Measurements from ENCODE around the gene NAE1.

NAE1 gene

DNA sequence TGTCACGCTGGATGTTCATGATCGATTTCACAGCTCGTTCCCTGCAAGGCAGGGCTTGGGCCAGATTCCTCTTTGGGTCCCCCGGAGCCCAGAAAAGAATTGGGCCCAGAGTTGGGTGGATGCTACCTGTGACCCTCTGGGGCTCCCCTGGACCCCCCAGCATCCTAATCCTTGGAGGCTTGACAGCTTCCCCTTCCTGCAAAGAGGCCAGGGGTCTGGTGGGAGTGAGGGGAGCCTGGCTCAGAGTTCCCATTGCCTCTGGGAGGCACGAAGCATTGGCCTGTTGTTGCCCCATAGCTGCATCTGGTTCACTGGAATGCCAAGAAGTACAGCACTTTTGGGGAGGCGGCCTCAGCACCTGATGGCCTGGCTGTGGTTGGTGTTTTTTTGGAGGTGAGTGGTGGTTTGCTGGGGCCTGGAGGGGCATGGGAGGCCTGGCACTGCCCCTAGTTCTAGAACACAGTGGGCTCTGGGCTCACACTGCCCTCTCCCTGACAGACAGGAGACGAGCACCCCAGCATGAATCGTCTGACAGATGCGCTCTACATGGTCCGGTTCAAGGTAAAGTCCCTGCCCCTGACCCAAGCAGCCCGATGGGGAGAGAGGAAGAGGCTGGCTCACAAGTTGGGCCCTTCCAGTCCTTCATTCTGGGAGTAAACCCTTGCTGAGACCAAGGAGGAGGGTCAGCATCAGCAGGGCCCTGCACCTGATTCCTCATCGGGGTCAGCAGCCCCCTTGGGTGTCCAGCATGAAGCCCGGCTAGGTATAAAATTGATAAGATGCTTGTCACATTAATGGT, 20.6 kb upstream of the NAE1 start:
- in situ Hi-C loops (cut with HindIII; ENCODE audit: low pct_ligation_motif_present, low pct_unique_long_range_greater_than_20kb, low sequenced_read_pairs) = no loop called here
- DNase-seq = no peak

DNA sequence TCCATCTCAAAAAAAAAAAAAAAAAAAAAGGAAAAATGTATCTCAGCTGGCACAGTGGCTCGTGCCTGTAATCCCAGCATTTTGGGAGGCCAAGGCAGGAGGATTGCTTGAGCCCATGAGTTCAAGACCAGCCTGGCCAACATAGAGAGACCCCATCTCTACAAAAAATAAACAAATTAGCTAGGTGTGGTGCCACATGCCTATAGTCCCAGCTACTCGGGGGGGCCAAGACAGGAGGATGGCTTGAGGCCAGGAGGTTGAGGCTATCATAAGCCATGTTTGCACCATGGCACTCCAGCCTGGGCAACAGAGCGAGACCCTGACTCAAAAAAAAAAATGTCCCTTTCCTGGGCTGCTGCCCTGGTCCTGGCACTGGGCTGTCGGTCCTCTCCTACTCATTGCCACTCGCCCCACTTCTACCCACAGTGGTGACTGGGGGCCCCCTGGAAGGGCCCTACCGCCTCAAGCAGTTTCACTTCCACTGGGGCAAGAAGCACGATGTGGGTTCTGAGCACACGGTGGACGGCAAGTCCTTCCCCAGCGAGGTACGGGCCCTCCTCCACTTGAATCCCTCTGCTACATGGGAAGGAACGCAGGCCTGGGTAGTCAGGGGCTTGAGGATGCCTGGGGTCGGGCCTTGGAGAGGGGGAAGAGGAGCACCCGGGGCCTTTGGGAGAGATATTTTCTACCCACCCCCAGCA, 19.5 kb upstream of the NAE1 start:
- in situ Hi-C loops (cut with HindIII; ENCODE audit: low pct_ligation_motif_present, low pct_unique_long_range_greater_than_20kb, low sequenced_read_pairs) = no loop called here
- DNase-seq = no peak

DNA sequence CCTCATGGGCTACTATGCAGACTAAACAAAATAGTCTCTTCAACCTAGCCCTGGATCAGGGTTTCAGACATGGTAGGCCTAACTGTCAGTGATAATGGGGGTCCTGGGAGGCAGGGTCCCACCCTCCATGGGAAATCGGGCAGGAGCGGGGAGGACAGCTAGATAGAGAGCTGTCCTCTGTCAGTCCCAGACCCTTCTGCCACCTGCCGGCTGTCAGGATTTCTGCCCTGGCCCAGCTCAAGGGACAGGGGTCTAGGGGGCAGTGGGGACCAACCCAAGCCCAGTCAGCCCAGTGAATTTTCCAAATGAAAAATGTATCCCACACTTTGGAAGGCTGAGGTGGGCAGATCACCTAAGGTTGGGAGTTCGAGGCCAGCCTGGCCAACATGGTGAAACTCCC, 18.8 kb upstream of the NAE1 start:
- in situ Hi-C loops (cut with HindIII; ENCODE audit: low pct_ligation_motif_present, low pct_unique_long_range_greater_than_20kb, low sequenced_read_pairs) = no loop called here
- no peak for DNase-seq

DNA sequence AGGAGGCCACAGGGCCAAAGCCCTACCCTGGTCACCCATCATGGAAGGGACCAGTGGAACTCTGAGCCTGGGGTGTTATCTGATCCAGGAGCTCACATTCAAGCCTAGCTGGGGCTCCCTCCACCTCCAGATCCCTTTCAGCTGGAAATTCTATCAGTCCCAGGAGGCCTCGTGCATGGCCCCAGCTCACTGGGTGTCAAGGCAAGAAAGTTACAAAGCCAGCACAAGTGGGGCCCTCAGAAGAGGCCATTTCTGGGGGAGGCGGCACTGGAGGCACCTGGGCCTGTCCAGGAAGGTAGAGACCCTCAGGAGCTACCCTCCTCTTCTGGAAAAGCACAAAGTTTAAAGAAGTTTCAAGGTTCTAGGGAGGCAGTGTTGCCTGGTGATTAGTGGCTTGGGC, 18.2 kb upstream of the NAE1 start:
- no peak for DNase-seq
- in situ Hi-C loops (cut with HindIII; ENCODE audit: low pct_ligation_motif_present, low pct_unique_long_range_greater_than_20kb, low sequenced_read_pairs) = no loop called here

DNA sequence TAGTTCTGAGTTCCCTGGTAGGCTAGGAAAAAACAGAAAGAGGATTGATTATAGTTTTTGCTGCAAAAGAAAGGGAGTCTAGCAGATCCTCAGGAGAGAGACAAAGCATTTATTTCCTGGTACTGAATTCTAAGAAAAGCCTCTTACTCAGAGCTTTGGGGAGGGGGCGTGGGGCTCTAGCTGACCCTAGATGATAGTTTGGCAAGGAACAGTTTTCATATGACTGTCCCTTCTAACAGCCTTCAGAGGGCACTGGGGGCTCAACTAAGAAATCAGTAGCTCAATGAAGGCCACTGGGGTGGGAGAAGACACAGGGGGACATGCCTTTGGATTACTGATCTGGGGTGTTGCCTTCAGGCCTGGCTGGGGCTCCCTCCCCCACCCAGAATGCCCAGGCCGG, 17.4 kb upstream of the NAE1 start:
- in situ Hi-C loops (cut with HindIII; ENCODE audit: low pct_ligation_motif_present, low pct_unique_long_range_greater_than_20kb, low sequenced_read_pairs) = no loop called here
- no peak for DNase-seq

DNA sequence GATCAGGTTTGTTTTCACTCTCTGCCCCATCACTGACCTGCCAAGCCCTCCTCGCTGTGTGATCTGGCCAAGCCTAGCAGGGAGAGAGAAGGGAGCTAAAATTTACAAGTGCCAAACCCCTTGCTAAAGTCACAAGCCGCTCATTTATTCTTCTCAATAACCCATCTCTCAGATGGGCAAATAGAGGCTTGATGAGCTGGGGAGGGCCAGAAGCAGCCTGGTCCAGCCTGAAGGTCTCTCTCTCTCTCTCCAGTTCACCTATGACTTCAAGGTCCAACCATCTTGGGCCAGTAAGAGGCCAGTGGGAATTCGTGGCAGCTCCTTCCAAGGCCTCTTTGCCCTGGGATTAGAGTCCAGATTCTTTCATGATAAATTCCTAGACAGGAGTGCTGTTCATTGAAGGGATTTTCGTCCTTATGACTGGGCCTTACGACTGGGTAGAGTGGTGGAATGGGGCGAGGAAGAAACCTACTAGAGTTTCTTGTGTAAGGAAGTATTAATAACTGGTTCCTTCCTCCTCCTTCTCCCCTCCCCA, 16.8 kb upstream of the NAE1 start:
- in situ Hi-C loops (cut with HindIII; ENCODE audit: low pct_ligation_motif_present, low pct_unique_long_range_greater_than_20kb, low sequenced_read_pairs) = no loop called here
- DNase-seq = no peak

DNA sequence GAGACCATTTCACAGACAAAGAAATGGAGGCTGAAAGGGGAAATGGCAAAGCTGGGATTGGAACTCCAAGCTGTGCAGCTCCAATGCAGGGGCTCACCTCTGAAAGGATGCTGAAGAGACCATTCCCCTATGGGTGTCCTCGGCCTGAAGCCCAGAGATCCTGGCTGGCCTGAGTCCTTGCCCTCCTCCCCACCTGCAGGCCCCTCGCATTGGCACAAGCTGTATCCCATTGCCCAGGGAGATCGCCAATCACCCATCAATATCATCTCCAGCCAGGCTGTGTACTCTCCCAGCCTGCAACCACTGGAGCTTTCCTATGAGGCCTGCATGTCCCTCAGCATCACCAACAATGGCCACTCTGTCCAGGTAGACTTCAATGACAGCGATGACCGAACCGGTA, 16.1 kb upstream of the NAE1 start:
- in situ Hi-C loops (cut with HindIII; ENCODE audit: low pct_ligation_motif_present, low pct_unique_long_range_greater_than_20kb, low sequenced_read_pairs) = no loop called here
- no peak for DNase-seq

DNA sequence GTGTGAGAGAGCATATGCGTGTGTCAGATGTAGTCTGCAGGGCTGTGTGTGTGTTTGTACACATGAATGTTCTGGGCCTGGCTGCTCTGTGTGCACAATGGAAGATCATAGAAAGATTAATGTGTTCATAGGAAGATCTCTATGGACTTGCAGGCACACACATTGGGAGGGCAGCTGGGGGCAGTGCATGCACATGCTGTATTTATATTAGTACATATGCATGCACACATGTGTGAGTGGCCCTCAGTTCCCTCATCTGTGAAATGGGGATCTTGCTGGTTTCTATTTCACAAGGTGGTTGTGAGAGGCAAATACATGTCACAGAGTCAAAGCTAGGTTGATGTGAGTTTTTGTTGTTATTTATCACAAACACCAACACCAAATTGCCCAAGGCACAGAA, 15.5 kb upstream of the NAE1 start:
- in situ Hi-C loops (cut with HindIII; ENCODE audit: low pct_ligation_motif_present, low pct_unique_long_range_greater_than_20kb, low sequenced_read_pairs) = no loop called here
- no peak for DNase-seq

DNA sequence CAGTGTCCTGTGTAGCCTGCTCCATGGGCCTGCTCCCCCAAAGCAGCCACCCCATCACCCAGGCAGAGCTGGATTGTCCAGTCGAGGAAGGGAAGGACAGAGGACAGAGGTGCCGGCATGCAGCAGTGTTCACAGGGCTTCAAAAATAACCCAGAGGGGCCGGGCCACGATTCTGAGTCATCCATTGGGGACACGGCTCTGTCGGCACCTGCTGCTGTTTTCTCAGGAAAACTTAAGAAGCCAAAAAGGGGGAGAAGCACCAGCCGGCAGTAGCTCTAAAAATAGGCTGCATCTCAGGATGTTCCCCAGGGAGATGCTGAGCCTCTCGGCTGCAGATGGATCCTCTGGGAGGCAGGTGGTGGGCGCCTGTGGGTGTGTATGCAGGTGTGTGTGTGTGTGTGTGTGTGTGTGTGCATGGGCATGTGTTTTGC, 15.0 kb upstream of the NAE1 start:
- peak; percentile 25 for DNase-seq

DNA sequence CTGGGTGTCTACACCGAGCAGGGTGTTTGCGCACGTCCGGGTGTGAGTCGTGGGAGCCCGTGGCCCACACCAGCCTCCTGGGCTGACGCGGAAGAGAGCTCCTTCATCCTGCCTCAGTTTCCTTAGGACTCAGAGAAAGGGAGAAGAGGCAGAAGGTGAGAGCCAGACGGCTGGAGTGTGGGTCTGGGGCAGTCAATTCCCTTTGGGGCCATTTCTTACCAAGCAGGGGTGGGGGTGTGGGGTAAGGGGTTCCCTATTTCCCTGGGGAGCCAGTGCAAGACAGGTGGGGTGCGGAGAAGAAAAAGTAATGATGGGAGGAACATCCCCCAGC, 14.3 kb upstream of the NAE1 start:
- DNase-seq = no peak
- in situ Hi-C loops (cut with HindIII; ENCODE audit: low pct_ligation_motif_present, low pct_unique_long_range_greater_than_20kb, low sequenced_read_pairs) = no loop called here

More for the DNA sequence above, 15.0 kb upstream of the NAE1 start:
- in situ Hi-C loops (cut with HindIII; ENCODE audit: low pct_ligation_motif_present, low pct_unique_long_range_greater_than_20kb, low sequenced_read_pairs) = no loop called here

DNA sequence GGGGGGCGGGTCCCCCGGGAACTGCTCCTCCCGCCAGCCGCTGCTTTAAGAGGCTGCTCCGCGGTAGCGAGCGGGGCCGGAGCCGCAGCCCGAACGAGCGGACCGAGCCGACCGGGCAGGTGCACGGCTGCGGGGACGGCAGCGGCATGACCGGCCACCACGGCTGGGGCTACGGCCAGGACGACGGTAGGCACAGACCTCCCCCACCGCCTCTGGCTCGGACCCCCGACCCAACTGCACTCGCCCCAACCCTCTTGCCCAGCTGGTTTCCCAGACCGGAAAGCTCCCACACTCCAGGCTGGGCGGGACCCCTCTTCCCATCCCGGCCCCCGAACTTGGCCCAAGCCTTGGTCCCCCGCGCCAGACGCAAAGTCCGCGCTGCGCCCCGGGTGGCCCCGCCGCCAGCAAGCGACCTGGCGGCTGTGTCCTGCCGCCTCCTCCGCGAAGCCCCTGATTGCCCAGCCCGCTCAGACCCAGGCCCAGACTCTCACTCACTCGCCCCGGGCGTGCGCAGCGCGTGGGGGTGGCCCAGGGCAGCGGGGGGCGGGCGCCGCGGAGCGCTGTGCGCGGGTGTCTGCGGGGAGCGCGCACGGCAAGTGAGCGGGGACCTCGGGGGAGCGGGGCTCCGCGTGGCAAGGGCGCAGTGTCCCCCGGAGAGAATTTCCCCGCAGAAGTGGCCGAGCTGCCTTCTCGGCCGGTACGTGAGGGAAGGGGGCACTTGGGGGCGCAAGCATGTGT, 13.7 kb upstream of the NAE1 start, which contains the start of gene CA7:
CA7 (plus strand) TSS at position 73 of the 738 bp plus-strand sequence; CDS start at position 147, 74 bp downstream.
- in situ Hi-C loops (cut with HindIII; ENCODE audit: low pct_ligation_motif_present, low pct_unique_long_range_greater_than_20kb, low sequenced_read_pairs) = no loop called here
- no peak for DNase-seq

DNA sequence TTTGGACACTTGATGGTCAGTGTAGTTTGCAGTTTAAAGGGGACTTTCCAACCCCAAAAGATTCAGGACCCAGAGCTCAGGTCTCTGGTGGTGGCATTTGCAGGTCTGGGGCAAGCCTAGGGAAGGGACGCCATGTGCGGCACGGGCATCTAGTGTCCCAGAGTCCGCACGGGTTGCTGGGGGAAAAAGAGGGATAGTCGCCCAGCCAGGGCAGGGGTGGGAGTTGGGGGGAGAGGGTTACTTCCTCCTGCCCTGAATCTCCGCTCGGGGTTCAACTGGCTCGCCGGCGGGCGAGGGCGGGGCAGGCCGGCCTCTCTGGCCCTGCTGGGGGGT, 13.2 kb upstream of the NAE1 start:
- no peak for DNase-seq
- in situ Hi-C loops (cut with HindIII; ENCODE audit: low pct_ligation_motif_present, low pct_unique_long_range_greater_than_20kb, low sequenced_read_pairs) = no loop called here

DNA sequence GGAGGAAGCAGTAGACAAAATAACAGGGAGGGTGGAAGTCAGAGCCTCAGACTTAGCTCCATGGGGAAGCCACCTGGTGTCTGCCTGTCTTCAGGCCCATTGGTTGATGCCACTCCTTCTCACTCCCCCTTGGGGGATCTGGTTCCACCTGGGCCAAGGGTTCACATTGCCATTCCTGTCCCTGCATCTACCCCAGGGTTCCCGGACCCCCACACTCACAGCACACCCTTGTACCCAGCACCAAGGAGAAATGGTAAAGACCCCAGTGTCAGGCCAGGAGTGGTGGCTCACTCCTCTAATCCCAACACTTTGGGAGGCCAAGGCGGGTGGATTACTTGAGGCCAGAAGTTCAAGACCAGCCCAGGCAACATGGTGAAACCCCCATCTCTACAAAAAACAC, 12.4 kb upstream of the NAE1 start:
- in situ Hi-C loops (cut with HindIII; ENCODE audit: low pct_ligation_motif_present, low pct_unique_long_range_greater_than_20kb, low sequenced_read_pairs) = no loop called here
- DNase-seq = no peak

DNA sequence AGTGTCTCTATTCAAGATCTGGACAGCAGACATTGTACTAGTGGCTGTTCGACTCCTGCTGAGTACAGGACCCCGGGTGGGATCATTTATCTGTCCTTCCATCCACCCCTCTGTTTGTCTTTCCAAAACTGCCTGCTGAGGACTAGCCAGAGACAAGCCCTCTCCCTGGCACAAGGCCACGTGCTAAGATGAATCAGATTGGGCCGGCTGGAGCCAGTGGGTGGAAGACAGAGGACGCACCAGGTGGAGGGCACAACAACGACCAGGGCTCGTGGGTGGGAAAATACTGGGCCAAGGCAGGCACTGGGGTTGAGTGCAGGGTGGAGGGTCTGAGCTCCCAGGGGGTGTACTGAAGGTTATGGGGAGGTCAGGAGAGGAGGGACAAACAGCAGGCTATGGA, 12.0 kb upstream of the NAE1 start:
- no peak for DNase-seq
- in situ Hi-C loops (cut with HindIII; ENCODE audit: low pct_ligation_motif_present, low pct_unique_long_range_greater_than_20kb, low sequenced_read_pairs) = no loop called here

DNA sequence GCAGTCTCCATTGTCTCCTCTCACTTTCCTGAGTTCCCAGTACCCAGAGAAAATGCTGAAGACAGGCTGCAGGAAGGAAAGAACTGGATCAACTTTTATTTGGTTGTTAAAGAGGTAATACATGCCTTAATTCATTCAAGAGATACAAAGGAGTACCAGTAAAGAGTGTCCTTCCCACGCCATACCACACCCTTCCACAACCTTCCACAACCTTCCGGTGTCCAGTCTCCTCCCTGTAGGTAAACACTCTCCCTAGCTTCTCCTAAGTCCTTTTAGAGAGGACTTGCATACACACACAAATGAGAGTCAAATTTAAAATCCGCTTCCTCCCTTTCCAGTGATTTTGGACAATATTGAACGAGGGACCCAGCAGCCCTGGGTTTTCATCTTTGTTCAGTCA, 10.6 kb upstream of the NAE1 start:
- in situ Hi-C loops (cut with HindIII; ENCODE audit: low pct_ligation_motif_present, low pct_unique_long_range_greater_than_20kb, low sequenced_read_pairs) = no loop called here
- no peak for DNase-seq

DNA sequence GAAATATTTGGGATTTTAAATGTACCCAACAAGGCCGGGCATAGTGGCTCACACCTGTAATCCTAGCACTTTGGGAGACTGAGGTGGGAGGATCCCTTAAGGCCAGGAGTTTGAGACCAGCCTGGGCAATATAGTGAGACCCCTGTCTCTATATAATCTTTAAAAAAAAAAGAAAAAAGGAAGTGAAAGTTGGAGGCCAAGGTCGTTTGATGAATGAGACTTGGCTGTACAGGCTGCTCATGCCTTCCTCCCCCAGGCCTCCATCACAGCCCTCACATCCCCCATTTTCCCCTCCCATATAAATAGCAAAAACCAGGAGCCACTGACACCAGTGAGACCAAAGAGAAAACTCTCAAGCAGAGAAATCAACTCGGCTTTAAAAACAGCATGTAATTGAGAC, 10.1 kb upstream of the NAE1 start:
- in situ Hi-C loops (cut with HindIII; ENCODE audit: low pct_ligation_motif_present, low pct_unique_long_range_greater_than_20kb, low sequenced_read_pairs) = no loop called here
- DNase-seq = no peak

DNA sequence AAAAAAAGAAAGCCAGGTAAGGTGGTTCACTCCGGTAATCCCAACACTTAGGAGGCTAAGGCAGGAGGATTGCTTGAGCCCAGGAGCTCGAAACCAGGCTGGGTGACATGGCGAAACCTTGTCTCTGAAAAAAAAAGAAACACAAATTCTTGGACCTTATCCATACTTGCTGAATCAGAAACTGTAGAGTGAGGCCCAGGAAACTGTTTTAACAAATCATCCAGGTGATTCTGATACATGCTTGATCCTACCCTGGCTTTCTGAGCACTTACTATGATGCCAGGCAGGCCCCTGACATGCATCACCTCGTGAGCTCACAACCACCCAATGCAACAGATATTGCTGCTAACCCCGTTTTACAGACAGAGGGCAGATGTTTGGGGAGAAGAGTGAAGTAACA, 4.0 kb upstream of the NAE1 start:
- in situ Hi-C loops (cut with HindIII; ENCODE audit: low pct_ligation_motif_present, low pct_unique_long_range_greater_than_20kb, low sequenced_read_pairs) = no loop called here
- no peak for DNase-seq

DNA sequence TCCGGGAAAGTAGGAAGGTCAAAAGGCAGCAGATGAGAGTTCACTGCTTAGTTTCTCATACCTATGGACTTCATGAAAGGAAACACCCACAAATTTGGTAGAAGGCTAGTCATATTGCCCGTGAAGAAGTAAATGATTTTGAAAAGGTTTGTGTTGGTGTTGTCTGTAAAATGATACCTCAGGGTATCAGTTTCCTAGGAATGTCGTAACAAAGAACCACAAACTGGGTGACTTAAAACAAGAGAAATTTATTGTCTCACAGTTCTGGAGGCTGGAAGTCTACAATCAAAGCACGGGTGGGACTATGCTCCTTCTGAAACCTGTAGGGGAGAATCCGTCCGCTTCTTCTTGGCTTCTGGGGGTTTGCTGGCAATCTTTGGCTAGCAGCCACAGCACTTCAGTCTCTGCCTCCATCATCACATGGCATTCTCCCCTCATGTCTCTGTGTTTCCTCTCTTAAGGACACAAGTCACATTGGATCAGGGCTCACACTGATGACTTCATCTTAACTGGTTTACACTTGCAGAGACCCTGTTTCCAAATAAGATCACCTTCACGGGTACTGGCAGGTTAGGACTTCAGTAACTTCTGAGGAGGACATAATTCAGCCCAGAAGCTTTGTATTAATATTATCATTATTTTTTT, 2.0 kb upstream of the NAE1 start:
- in situ Hi-C loops (cut with HindIII; ENCODE audit: low pct_ligation_motif_present, low pct_unique_long_range_greater_than_20kb, low sequenced_read_pairs) = no loop called here
- DNase-seq = no peak

DNA sequence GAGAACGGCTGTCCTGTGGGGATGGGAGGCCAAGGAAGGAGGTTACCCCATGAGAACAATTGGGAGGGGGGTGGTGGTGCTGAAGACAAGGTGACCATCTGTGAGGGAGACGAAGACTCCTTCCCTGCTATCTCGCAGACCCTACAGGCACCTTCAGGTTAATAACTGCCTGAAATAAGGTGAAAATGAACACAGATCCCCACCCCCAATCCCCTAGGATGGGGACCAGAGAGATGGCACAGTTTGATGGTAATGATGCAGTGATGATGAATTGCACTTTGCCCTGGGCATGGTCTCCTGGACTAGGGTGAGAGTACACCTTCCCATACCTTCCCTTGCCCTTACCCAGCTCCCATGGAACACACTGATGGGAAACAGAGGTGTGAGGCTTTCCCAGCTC, 1.4 kb upstream of the NAE1 start:
- no peak for DNase-seq
- in situ Hi-C loops (cut with HindIII; ENCODE audit: low pct_ligation_motif_present, low pct_unique_long_range_greater_than_20kb, low sequenced_read_pairs) = no loop called here
